GM12872 (cell line): Measurements from ENCODE around the gene PCGF5.
A peak's percentile ranks its signal among the peaks of the same experiment; 100 is the strongest.

Experiments used
- CTCF ChIP-seq: IDR thresholded peaks from 3 replicates; pipeline ENCODE4 v1.5.1; 2011; ENCODE audit warnings: low read depth, mild to moderate bottlenecking, low read length, moderate library complexity; ENCODE audit not compliant: insufficient read depth

PCGF5 gene

GRCh38 chr10:91220194-91220953 lies at the start of gene PCGF5:
Gene PCGF5 (plus strand): TSS chr10:91220663. CDS start chr10:91222872, 2,209 bp downstream.
- TF ChIP-seq CTCF, result peak; percentile 29; the same call in 1 of the 3 replicates

DNA sequence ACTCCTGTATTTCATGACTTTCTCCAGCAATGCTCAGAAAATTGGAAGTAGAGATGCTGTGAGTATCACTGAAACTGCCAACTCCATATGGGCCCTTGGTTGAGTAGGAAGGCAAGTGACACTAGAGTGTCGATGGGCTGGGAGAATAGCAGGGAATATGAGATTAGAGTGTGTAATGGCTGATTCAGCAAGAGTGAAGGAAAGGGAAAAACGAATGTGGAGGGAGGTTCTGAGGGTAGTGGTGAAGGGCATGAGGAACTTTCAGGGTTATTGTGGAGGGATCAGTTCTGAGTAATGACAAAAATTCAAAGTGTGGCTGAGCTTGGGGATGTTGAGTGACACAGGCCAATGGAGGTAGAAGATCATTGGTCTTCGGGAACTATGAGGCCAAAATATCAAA lies 49.0 kb upstream of the PCGF5 start:
- TF ChIP-seq CTCF, result no peak

DNA sequence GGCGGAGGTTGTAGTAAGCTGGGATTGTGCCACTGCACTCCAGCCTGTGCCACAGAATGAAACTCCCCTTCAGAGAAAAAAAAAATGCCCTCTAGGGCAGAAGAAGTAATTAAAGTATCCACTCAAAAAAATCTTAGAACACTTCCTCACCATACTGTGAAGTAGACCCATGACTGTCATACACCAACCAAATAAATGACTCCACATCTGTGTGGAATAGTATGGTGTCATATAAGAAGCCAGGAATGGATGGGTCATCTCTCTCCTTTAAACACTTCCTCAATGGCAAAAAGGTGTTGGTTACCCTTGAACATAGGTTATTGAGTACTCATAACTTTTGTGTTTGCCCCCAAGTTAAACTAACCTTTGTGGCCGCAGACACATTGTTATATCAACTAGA lies 48.1 kb upstream of the PCGF5 start:
- no peak for TF ChIP-seq CTCF

GRCh38 chr10:91185239-91185875 lies 35.1 kb upstream of the PCGF5 start:
- no peak for TF ChIP-seq CTCF

DNA sequence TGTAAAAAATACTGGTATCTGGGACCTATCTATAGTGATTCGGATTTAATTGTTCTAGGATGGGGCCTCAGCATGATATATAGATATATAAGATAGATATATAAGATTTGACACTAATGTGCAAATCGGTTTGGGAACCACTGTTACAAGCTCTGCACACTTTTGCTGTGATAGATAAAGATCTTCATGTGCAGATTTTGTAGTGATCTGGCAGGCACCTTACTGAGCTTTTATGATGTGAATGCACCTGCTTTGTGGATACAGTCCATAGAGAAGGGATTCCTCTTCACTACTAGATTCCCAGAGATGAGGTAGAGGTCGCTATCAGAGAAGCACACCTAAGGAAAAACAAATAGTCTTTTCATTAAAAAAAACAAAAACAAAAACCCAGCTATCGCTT lies 33.3 kb upstream of the PCGF5 start:
- TF ChIP-seq CTCF, result no peak

DNA sequence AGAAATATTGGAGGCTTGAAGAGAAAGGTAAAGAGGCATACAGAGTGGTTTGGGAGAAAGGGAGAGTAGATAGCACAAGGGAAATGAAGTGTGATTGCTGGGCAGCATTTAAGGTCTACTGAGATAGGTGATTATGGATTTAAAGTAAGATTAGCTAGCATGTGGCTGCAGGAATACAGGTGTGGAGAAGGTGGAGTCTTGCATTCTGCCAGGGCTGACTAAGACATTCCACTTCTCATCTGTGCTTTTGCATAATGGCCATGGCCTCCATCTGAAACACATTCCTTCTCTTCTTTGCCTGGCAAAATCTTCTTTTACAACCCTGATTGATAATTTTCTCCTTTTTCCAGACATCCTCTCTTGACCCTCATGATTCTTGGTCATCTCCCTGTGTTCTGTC lies 31.6 kb upstream of the PCGF5 start:
- no peak for TF ChIP-seq CTCF

DNA sequence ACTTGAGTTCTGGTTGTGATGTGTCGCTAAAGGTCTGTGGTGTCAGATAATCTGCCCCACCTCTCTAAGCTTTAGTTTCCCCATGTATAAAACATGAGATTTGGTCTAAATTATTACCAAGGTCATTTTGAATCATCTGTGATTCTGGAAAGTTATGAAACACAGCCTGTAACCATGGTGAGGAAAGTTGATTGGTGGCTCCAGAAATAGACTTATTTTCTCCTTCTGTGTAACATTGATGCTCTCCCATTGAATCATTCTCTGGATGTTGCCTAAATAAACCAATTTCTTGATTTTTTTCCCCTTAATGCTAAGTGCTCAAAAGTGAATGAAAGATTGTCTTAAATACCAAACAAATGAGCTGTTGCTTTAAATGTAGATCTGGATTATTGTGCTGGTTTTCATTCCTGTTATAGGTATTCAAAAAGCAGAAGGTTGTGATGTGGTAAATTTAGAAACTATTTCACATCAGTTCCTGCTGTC lies 30.0 kb upstream of the PCGF5 start:
- TF ChIP-seq CTCF, result no peak
